DMS 273 (cell line): Measurements from ENCODE around the gene AKT1.
A peak's percentile ranks its signal among the peaks of the same experiment; 100 is the strongest.
"Not testable (repeated sequence)": the region's sequence is repeated elsewhere in the genome, so short reads cannot be mapped to it uniquely, and the experiment has no call there.

Experiments used
- DNase-seq: peaks from one replicate; lab custom pipeline; 2025; ENCODE audit not compliant: unreplicated experiment; lab: John Stamatoyannopoulos, UW

The AKT1 gene

DNA sequence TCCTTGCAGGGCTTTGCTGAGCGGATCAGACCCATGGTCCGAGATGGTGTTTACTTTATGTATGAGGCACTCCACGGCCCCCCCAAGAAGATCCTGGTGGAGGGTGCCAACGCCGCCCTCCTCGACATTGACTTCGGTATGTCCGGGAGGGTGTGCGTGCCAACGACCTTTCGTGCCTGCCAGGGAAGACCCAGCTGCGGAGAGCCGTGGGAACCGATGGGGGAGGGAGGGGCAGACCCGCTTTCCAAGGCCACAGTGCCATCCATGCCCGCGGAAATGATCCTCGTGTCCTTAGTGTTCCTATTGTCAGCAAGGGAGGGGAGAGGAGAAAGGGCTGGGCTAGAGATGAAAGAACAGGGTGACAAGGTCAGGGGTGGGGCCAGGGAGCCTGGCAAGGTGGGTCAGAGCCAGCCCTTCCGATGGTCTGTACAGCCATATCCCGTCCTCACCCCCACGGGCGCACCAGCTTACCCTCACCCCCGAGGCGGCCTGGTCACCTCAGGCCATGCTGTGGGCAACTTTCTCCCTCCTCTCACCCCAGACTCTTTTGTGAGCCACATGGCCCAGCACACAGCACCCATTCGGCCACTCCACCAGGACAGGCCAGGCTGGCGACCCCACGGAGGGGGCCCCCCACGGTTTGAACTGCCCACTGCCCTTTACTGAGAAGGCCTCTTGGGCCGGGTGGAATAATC lies 54.3 kb downstream of the AKT1 start:
- DNase-seq, result no peak

DNA sequence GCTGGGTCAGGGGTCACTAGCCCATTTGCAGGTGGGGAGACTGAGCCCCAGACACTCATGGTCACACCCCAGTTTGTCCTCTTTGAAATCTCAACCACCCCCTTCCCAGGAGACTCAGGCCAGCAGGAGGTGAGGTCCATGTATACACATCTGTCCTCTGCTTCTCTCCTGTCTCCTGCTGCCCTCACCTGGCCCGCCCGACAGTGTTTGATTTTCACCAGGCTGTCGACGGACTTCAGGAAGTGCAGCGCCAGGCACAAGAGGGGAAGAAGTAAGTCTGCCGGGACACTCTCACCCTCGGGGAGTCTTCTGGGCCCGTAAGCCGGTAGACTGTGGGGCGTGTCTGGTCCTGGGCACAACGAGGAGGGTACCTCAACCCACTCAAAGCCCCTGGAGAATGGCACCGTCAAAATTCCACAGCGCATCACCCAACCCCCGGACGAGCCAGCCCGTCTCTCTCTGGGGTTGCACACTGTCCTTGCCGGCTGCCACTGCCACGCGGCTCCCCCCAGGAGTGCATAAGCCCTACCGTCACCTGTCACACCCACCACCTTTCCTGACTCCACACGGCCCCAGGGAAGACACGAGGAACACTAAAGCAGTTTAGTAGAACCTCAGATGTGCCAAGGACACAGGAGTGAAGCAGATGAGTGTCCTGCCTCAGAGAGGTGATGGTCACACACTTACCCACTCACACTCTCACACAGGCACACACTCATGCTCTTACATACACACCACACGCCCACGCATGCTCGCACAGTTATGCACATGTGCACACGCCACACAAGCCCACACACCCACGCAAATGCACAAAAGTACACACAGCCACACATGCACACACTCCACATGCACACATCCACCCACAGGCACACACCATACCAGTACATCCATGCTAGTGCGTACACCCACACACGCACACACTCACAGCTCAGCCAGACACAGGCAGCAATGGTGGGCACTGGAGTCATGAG lies 55.7 kb downstream of the AKT1 start:
- no peak for DNase-seq

DNA sequence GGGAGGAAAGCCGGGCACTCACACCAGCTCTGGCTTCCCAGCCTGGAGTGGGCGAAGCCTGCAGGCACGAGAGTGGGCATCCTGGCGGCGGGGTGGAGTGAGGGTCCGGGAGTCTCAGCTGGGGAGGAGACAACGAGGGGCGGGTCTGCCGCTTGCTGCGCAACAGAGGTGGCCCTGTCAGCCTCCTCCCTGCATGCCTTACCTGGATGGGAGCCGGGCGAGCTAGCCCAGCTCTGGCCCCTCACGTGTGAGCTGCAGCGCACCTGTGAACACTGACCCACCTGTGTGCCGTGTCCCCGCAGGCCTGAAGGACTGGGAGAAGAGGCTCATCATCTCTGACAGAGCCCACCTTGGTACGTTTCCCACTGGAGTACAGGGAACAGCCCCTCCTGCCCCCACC lies 56.5 kb downstream of the AKT1 start:
- DNase-seq, result no peak

DNA sequence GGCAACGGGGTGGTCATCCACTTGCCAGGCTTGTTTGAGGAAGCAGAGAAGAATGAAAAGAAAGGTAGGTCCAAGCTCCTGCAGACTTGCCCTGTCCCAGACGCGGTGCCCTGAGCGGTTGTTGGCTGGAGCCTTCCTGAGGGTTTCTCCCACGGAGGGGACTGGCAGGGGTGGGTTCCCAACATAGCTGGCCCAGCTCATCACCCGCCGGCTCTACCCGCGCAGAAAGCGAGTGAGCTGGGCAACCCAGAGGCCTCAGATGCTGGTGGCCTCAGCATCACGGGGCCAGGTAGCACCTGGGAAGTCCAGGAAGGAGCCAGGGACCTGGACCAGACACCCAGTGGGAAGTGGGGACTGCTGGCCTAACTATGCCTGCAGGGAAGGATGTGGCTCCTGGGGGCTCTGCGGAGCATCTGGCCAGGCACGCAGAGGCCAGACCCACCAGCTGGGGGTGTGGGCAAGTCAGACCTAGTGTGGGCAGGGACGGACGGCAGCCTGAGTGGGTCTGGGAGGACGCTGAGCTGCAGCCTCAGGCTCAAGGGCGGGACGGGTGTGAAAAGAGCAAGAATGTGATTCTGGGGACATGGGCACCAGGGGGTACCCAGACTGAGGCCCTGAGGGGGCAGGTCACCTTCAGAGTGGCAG lies 57.1 kb downstream of the AKT1 start:
- no peak for DNase-seq

DNA sequence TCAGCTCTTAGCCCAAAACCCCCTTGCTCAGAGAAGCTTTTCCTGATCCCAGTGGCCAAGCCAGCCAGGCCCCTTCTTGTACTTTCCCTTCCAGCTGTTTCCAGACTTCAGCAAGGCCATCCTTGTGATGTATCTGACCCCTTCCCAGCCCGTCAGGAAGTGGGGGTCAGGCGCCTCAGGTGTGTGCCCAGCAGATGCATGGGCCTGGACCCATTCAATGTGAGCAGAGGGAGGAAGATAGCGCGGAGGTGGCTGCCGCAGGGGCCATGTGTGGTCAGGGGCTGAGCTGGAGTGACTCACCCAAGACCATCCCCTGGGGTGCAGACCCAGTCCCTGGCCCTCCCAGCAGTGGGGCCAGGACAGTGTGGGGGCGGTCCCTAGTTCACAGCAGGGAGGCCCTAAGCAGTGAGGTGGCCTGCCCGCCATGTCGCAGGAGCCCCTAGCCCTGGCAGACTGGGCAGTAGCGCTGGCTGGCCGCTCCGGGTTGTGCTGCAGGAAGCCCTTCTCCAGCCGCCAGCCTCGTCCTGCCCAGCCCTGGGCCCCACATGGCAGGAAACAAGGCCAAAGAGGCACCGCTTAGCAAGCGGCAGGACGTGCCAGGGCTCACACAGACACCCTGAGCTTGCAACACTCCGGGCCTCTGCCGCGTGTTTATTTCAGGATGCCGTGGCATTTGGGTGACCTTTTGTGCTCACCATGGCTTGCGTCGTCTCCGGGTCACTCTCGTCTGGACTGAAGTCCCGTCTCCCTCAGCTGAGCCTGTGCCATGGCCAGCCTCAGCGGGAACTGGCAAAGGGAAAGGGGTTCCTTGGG lies 59.5 kb downstream of the AKT1 start:
- DNase-seq, result no peak

DNA sequence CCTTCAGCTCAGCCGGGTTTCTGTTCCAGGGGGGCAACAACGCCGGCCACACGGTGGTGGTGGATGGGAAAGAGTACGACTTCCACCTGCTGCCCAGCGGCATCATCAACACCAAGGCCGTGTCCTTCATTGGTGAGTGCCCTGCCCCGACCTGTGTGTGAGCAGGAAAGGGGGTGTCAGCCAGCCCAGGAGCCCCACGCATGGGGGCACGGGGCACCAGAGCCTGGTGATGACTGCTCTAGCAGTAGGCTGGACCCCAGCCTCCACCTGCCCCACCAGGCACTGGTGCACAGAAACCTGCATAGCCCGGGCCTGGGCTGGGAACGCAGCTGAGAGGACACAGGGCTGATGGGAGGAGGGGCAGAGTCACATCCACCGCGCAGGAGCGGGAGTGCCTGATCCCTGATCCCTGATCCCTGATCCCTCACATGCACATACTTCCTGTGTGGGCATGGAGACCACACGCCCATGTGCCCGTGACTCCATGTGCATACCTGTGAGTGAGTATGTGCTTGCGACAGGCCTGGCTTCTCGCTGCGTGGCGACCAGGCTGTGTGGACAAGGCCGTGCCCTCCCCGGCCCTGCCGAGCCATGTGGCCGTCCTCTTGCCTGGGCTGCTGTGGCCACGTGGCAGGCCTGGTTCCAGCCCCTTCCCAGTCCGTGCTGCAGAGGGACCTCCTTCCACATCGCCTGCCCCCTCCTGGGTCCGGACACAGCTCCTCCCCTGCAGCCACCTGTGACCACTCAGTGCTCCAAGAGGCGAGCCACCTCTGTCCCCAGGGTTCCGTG lies 60.4 kb downstream of the AKT1 start:
- DNase-seq, result no peak

DNA sequence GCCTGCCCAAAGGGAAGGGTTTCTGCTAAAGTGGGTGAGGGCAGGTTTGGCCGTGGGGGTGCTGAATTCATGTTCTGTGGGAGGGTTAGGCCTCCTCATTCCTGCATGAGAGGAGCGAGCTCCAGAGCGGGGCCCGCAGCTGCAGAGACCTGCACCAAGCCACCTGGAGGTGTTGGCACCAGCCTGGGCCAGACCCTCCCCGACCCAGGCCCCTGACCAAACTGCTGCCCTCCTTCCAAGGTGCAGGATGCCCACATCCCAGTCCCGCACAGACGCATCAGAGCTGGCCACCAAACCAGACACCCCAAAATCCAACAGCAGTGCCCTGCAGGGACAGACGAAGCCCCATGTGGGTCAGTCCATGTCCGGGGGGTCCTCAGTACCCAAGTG lies 61.0 kb downstream of the AKT1 start:
- no peak for DNase-seq

DNA sequence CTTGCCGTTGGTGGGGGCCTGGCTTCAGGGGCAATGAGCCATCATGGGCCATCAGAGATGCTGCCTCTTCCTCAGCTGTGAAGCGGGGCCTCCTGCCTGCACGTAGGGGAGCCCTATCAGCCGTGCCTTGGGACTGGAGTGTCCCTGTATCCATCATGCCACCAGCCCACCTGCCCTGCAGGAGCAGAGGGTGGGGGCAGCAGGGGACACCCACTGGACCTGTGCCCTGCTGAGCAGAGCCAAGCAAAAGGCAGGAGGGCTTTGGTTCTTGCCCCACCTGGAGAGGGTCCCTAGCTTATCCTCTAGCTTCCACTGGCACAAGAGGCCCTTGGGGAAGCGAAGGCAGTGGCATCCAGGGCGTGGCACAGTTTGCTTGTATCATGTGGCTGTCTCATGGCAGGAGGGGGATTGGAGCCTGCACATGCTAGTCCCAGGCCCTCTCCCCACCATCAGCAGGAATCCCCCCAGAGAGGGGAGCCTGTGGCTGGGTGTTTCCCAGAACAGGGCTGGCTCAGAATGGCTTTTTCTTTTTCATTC lies 61.4 kb downstream of the AKT1 start:
- no peak for DNase-seq

DNA sequence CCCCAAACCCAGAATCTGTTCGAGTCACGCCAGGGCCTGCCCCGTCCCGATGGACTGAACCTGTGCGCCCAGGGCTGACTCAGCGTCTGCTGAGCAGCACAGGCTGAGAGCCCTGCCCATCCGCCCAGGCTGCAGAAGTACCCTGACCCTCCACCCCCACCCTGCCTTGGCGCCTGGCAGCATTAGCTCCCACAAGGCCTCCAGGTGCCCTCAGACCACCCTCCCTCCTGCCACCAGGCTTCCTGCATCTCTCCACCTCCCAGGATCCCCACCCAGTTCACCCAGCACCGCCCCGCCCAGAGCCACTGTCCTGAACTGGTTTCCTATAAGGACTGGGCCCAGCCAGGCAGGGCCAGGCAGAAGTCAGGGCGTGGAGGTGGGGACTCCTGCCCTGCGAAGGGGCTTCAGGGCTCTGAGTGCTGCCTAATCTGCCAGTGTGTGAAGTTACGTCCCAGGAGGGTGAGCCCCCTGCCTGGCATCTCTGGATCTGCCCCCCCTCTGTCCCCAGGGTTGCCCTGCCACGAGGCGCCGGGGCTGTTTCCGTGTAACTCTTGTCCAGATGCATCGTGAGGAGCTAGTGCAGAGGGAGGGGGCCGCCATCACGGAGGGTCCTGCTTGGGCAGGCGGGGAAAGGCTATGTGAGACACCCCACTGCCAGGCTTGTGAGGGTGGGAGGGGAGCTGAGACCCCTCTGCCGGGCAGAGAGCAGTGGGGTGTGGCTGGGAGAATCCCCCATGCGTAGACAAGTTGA lies 62.4 kb downstream of the AKT1 start:
- no peak for DNase-seq

DNA sequence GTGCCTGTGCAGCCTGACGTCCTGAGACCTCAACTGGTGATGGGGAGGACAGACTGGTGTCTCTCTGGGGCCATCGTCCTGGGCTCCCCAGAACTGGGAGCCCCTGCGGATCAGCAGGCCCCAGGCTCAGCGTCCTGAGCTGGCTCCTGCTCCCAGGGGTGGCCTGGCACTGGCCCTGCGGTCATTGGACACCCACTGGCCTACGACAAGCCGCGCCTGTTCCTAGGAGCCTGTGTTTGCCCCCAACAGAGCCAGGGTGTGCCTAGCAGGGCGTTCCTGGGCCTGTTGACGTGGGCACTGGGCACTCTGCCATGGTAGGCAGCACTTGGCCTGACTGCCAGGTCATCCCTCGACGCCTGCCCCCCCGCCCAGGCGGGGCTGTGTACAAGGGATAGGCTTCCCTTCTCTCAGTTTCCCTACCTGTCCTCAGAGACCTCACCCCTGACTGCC lies 63.2 kb downstream of the AKT1 start:
- DNase-seq, result no peak

DNA sequence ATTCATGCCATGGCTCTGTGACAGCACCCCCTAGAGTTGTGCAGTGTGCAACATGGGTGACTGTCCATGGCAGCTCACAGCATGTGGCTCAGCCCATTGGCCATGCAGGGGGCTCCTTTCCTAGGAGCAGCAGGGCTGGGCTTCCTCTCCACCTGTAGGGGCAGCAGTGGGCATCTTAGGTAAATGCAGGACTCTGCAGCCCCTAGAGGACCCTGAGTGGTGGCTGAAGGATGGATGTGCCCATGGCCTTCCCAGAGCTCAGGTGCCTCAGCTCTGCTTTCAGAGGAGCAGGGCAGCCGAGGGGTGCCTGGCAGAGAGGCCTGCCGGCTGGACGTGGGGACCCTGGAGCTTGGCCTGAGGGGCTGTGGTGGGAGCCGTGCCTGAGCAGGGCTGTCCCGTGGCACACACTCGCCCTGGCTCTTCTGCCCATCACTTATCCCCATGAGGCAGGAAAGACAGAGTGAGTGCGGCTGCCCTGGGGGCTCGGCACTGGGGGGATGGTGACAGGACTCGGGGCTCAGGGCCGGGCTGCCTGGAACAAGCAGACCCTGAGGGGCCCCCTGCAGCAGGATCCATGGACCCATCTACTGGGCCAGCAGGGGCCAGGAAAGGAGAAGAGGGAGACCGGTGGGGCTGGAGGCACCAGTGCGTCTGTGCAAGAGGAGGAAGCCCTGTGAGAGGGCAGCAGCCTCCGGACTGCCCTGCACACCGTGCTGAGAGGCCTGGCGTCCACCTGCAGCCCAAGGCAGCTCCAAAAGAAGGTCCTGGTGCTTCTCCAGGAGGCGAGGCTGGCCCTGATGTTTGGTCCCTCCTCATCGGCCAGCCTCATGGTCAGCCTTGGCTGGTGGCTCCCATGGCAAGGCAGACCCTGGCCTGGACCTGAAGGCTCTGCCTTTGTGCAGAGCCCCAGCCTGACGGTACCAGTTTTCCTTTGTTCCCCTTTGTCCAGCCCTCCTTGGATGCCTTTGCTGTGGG lies 63.9 kb downstream of the AKT1 start:
- peak; percentile 70 for DNase-seq

DNA sequence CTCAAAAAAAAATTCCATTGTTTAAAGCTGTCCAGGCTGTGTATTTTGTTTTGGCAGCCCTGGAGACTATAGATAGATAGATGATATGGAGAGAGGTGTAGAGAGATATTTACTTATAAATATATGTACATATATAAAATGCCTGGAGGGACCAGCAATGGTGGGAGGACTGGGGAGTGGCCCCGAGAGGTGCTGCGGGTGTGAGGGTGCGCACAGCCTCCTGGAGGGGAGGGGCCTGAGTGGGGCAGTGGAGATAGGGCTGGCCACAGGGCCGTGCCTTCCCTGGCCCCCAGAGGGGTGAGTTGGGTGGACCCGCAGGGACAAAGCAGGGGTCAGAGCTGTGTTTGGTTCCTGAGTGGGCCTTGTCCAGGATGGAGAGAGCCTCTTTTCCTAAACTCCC lies 65.1 kb downstream of the AKT1 start:
- no peak for DNase-seq

DNA sequence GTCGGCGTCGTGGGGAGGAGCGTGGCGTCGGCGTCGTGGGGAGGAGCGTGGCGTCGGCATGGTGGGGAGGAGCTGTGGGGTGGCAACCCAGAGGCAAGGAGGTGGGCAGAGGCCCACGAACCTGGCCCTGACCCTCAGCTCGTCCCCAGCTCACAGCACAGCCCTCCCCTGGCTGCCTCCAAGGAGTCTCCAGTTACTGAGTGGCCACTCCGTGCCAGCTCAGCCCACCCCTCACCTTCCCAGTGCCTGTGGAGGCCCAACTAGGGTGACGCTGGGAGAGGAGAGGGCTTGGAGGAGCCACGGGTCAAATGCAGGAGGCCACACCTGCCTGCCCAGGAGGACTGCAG lies 65.7 kb downstream of the AKT1 start:
- DNase-seq, result no peak

DNA sequence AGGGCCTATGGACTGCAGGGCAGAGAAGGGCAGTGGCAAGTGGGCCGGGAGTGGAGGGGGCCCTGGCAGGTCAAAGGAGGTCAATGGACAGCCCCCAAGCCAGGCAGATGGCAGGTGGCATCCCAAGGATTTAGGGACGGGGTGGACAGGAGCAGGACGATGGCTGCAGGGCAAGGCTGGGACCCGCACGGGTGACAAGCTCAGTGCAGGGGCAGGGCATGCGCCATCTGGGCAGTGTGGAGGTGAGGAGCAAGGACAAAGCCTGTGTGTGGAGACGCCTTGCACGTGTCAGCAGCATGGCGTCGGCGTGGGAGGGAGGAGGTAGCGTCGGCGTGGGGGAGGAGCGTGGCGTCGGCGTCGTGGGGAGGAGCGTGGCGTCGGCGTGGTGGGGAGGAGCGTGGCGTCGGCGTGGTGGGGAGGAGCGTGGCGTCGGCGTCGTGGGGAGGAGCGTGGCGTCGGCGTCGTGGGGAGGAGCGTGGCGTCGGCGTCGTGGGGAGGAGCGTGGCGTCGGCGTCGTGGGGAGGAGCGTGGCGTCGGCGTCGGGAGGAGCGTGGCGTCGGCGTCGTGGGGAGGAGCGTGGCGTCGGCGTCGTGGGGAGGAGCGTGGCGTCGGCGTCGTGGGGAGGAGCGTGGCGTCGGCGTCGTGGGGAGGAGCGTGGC lies 66.2 kb downstream of the AKT1 start:
- DNase-seq, result not testable (repeated sequence)

DNA sequence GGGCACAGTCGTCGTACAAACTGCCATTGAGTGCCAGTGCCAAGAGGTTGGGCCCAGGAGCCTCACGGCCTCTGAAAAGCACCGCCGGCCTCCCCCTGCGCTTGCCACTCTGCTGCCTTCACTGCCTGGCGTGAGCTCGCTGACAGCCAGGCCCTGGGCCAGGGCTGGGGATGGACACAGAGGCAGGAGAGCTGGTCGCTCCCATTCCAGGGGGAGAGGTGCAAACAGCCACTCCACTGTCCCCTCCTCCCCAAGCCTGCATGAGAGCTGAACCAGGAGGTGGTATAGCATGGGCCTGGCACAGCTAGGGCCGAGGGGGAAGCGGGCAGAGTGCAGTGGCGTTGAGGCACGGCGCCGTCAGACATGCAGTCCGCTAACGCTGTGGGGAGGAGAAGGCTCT lies 66.9 kb downstream of the AKT1 start:
- no peak for DNase-seq

DNA sequence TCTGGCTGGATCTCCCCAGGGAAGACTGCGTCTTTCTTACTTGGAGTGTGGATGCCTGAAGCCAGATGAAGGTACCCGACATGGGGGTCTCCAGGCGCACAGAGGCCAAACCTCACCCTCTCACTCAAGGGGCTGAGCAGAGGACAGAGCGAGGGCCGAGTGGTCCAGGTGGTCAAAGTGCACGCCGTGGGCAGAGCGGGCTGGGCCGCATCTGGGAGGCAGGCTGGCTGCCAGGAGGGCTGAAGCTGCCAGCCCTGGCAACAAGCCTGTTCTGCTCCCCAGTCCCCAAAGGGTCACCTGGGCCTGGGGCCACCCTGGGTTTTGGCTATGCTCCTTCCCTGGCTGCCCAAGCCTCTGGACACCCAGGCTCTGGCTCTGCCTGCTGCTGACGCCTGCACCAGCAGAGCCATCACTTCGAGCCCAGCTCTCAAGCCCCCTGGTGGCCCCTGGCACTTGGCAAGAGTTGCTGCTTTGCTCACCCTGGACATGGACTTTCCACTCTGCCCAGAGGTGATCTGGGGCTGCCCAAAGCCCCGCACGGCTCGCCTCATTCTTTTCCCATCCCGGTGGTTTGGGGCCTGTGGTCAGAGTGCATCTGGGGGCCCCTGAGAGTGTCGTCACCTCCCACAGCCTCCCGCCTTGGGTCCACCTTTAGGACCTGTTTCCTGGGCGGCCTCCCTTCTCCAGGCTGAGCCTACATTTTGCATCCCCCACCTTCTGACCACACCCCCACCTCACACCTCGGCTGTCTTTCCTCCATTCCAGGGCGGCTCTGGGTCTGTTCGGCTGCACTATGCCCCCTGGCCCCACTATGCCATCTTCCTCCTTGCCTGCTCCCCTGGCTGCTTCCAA lies 68.7 kb downstream of the AKT1 start:
- peak; percentile 49 for DNase-seq
